IMR-90 (cell line): Measurements from ENCODE around the gene GRM4. TPM values are rescaled to one million over a fixed set of nuclear protein-coding genes. Genes with fewer than 3 reads are reported as not detected.

Experiments
- ATAC-seq: fragments of 200-7000 bp; cut with Tn5 transposase; 2 replicates; pipeline ENCODE4 v1.9.1; 2020; ENCODE audit warnings: low read depth, mild to moderate bottlenecking, moderate library complexity
- BruUV-seq: library from RNA; stranded (reverse); fragments of 400-500 nt; replicated peaks from 2 replicates; lab custom pipeline; 2021; lab: Mats Ljungman, UMichigan
- CTCF ChIA-PET: fragments of 300-600 bp; formaldehyde crosslinking; extraction: SDS; loops from one replicate; lab custom pipeline; 2021; ENCODE audit warnings: antibody characterized with exemption; lab: Yijun Ruan, JAX
- POLR2A ChIA-PET: fragments of 300-600 bp; sonication (Branson Sonifier 250); formaldehyde crosslinking; loops from one replicate; lab custom pipeline; 2022; ENCODE audit warnings: antibody characterized with exemption; ENCODE audit not compliant: unreplicated experiment; lab: Charles Lee
- DNase-seq: peaks from one replicate; pipeline ENCODE4 v3.0.0; 2013
- H2AFZ ChIP-seq: replicated peaks from 2 replicates; pipeline ENCODE3; 2013; ENCODE audit warnings: low read length, mild to moderate bottlenecking; ENCODE audit not compliant: poor library complexity
- H2AK5ac ChIP-seq: 2 replicates; pipeline ENCODE4 v1.6.1; 2013; ENCODE audit warnings: low read depth, low read length, inconsistent platforms
- H2AK9ac ChIP-seq: replicated peaks from 2 replicates; pipeline ENCODE3; 2013; ENCODE audit warnings: mild to moderate bottlenecking, low read depth, low read length, moderate library complexity; ENCODE audit not compliant: poor library complexity
- H2BK120ac ChIP-seq: 2 replicates; pipeline ENCODE4 v1.6.1; 2013; ENCODE audit warnings: low read depth, low read length, inconsistent platforms
- H2BK15ac ChIP-seq: 3 replicates; pipeline ENCODE4 v1.6.1; 2013; ENCODE audit warnings: low read depth, low read length, inconsistent platforms
- H2BK20ac ChIP-seq: 2 replicates; pipeline ENCODE4 v1.6.1; 2013; ENCODE audit warnings: low read depth, mild to moderate bottlenecking, inconsistent platforms, low read length, moderate library complexity
- H2BK5ac ChIP-seq: 2 replicates; pipeline ENCODE4 v1.6.1; 2013; ENCODE audit warnings: mild to moderate bottlenecking, low read depth, low read length, inconsistent platforms; ENCODE audit not compliant: poor library complexity, severe bottlenecking
- H3K14ac ChIP-seq: replicated peaks from 2 replicates; pipeline ENCODE4 v1.6.1; 2013; ENCODE audit warnings: low read depth, low read length, inconsistent platforms
- H3K18ac ChIP-seq: 2 replicates; pipeline ENCODE4 v1.6.1; 2013; ENCODE audit warnings: low read depth, low read length, control low read depth
- H3K23ac ChIP-seq: 2 replicates; pipeline ENCODE4 v1.6.1; 2013; ENCODE audit warnings: low read depth, low read length, inconsistent platforms
- H3K27ac ChIP-seq: 2 replicates; pipeline ENCODE4 v1.5.1; 2013; ENCODE audit warnings: mild to moderate bottlenecking, control low read depth, low read length; ENCODE audit not compliant: insufficient read depth
- H3K27me3 ChIP-seq: 2 replicates; pipeline ENCODE4 v1.6.1; 2013; ENCODE audit warnings: low read length; ENCODE audit not compliant: control insufficient read depth, insufficient read depth
- H3K36me3 ChIP-seq: 2 replicates; pipeline ENCODE4 v1.6.1; 2013; ENCODE audit warnings: low read length, mixed read lengths; ENCODE audit not compliant: control insufficient read depth, insufficient read depth
- H3K4ac ChIP-seq: 2 replicates; pipeline ENCODE4 v1.6.1; 2013; ENCODE audit warnings: low read depth, low read length, inconsistent platforms
- H3K4me1 ChIP-seq: 2 replicates; pipeline ENCODE4 v1.6.1; 2013; ENCODE audit warnings: low read length, mixed read lengths; ENCODE audit not compliant: control insufficient read depth, insufficient read depth
- H3K4me2 ChIP-seq: 2 replicates; pipeline ENCODE4 v1.6.1; 2013; ENCODE audit warnings: low read depth, mild to moderate bottlenecking, control low read depth, low read length, moderate library complexity
- H3K4me3 ChIP-seq: 2 replicates; pipeline ENCODE4 v1.5.1; 2013; ENCODE audit warnings: low read depth, mild to moderate bottlenecking, control low read depth, low read length, moderate library complexity; ENCODE audit not compliant: insufficient read depth
- H3K56ac ChIP-seq: 2 replicates; pipeline ENCODE4 v1.6.1; 2013; ENCODE audit warnings: low read length, inconsistent platforms; ENCODE audit not compliant: insufficient read depth; ENCODE audit errors: extremely low read depth
- H3K79me1 ChIP-seq, 2 experiments: 2 replicates each; pipeline ENCODE4 v1.6.1; 2013; ENCODE audit warnings: low read length in 2 of 2, inconsistent platforms in 1 of 2, low read depth in 1 of 2
- H3K9ac ChIP-seq: 2 replicates; pipeline ENCODE4 v1.6.1; 2013; ENCODE audit warnings: low read depth, low read length, control low read depth
- H3K9me1 ChIP-seq: 2 replicates; pipeline ENCODE4 v1.6.1; 2013; ENCODE audit warnings: low read length, inconsistent platforms; ENCODE audit not compliant: insufficient read depth
- H3K9me3 ChIP-seq: 2 replicates; pipeline ENCODE4 v1.6.1; 2013; ENCODE audit warnings: low read length; ENCODE audit not compliant: control insufficient read depth, insufficient read depth
- H4K20me1 ChIP-seq: 2 replicates; pipeline ENCODE4 v1.6.1; 2013; ENCODE audit warnings: low read length, inconsistent platforms; ENCODE audit not compliant: insufficient read depth
- H4K5ac ChIP-seq: 2 replicates; pipeline ENCODE4 v1.6.1; 2013; ENCODE audit warnings: mild to moderate bottlenecking, low read depth, low read length, control low read depth
- H4K8ac ChIP-seq, 2 experiments: 2 replicates each; pipeline ENCODE4 v1.6.1; 2013; ENCODE audit warnings: low read depth in 2 of 2, low read length in 2 of 2, control low read depth in 1 of 2, inconsistent platforms in 1 of 2
- H4K91ac ChIP-seq: 2 replicates; pipeline ENCODE4 v1.6.1; 2013; ENCODE audit warnings: low read depth, low read length, inconsistent platforms; ENCODE audit not compliant: insufficient read depth
- BHLHE40 ChIP-seq: fragments of 150-350 bp; IDR thresholded peaks from 2 replicates; pipeline ENCODE4 v1.6.1; 2016; ENCODE audit warnings: mild to moderate bottlenecking, low read depth, low read length
- CEBPB ChIP-seq: IDR thresholded peaks from 2 replicates; pipeline ENCODE4 v1.6.1; 2012; ENCODE audit warnings: low read depth, low read length, improper control_type of control experiment
- CHD1 ChIP-seq: IDR thresholded peaks from 2 replicates; pipeline ENCODE4 v1.6.1; 2012; ENCODE audit warnings: low read depth, low read length, improper control_type of control experiment
- FOS ChIP-seq: fragments of 150-350 bp; IDR thresholded peaks from 2 replicates; pipeline ENCODE4 v1.6.1; 2016; ENCODE audit warnings: low read depth, low read length
- MAFK ChIP-seq: IDR thresholded peaks from 2 replicates; pipeline ENCODE4 v1.6.1; 2012; ENCODE audit warnings: low read depth, low read length, improper control_type of control experiment
- MAZ ChIP-seq: IDR thresholded peaks from 2 replicates; pipeline ENCODE4 v1.6.1; 2012; ENCODE audit warnings: low read depth, mild to moderate bottlenecking, low read length, improper control_type of control experiment, moderate library complexity, borderline replicate concordance
- MXI1 ChIP-seq: IDR thresholded peaks from 2 replicates; pipeline ENCODE4 v1.6.1; 2012; ENCODE audit warnings: low read depth, mild to moderate bottlenecking, low read length, moderate library complexity, borderline replicate concordance
- NFE2L2 ChIP-seq: fragments of 150-350 bp; IDR thresholded peaks from 2 replicates; pipeline ENCODE4 v1.6.1; 2016; ENCODE audit warnings: low read depth, mild to moderate bottlenecking, low read length
- POLR2A ChIP-seq: IDR thresholded peaks from 2 replicates; pipeline ENCODE4 v1.6.1; 2012; ENCODE audit warnings: mild to moderate bottlenecking, low read depth, low read length
- RAD21 ChIP-seq: IDR thresholded peaks from 2 replicates; pipeline ENCODE4 v1.6.1; 2012; ENCODE audit warnings: low read length, improper control_type of control experiment
- RCOR1 ChIP-seq: IDR thresholded peaks from 2 replicates; pipeline ENCODE4 v1.6.1; 2012; ENCODE audit warnings: mild to moderate bottlenecking, low read length, improper control_type of control experiment; ENCODE audit not compliant: insufficient replicate concordance
- RFX5 ChIP-seq: IDR thresholded peaks from 2 replicates; pipeline ENCODE4 v1.8.0; 2012; ENCODE audit warnings: low read depth, mild to moderate bottlenecking, low read length, moderate library complexity
- SMC3 ChIP-seq: fragments of 150-350 bp; IDR thresholded peaks from 2 replicates; pipeline ENCODE4 v1.6.1; 2016; ENCODE audit warnings: low read depth, mild to moderate bottlenecking, antibody characterized with exemption, low read length, moderate library complexity
- WGBS, 2 experiments: methylation state at CpG; one replicate each; pipeline versions ENCODE4 v1.1.5 to v1.1.7; 2013; ENCODE audit warnings: missing lambda C conversion rate in 2 of 2; ENCODE audit not compliant: insufficient read length in 1 of 2; ENCODE audit errors: extremely low coverage in 2 of 2; 5-methylcytosine and 5-hydroxymethylcytosine counted together
- dilution Hi-C: fragments of 300-500 bp; cut with HindIII; formaldehyde crosslinking; loops from one replicate; pipeline ENCODE4 v1.14.3; 2018; ENCODE audit warnings: low sequenced_read_pairs; ENCODE audit not compliant: unreplicated experiment
- in situ Hi-C: fragments of 300-500 bp; cut with MboI; formaldehyde crosslinking; loops from 3 replicates; pipeline ENCODE4 v1.14.3; 2019; ENCODE audit warnings: low sequenced_read_pairs, inconsistent platforms, mixed read lengths
- intact Hi-C: fragments of 100-400 bp; cut with micrococcal nuclease; formaldehyde crosslinking; loops from 2 replicates; pipeline ENCODE4 v1.10.0; 2022
- polyA plus RNA-seq, 3 experiments: library from polyadenylated mRNA; depleted of rRNA; stranded (reverse); fragments of >200 nt; gene quantifications; 2 replicates each; pipeline ENCODE4 v1.2.3, GENCODE V29; 2012; ENCODE audit warnings: low replicate concordance in 1 of 3
- total RNA-seq: library from RNA; depleted of rRNA; stranded (reverse); fragments of >200 nt; gene quantifications from 2 replicates; pipeline ENCODE4 v1.2.3, GENCODE V29; 2012
- TF ChIP-seq, protein P1 (sequence below): fragments of 150-350 bp; IDR thresholded peaks from 2 replicates; pipeline ENCODE4 v1.6.1; 2016; ENCODE audit warnings: low read depth, mild to moderate bottlenecking, low read length, moderate library complexity, borderline replicate concordance
- TF ChIP-seq, protein P2 (sequence below): fragments of 150-350 bp; IDR thresholded peaks from 2 replicates; pipeline ENCODE4 v1.6.1; 2017; ENCODE audit warnings: mild to moderate bottlenecking, antibody characterized with exemption, low read length, low read depth

GRM4 gene
- total and polyA plus RNA-seq, 2 of the 4 experiments (the other 2 are of a cell fraction): 0.02 TPM; not detected in 1

GRCh38 chr6:34052071-34052825, 93.6 kb downstream of the GRM4 start (continued):
- TF ChIP-seq FOS: no peak

- no TSS peak for BruUV-seq
- H3K9ac ChIP-seq: no peak overlapping the region
- intact Hi-C loops: no loop called here
- H3K4ac ChIP-seq: no peak overlapping the region
- in situ Hi-C loops: no loop called here
- no peaks in the 10 kb centered on the region for H3K4me1 ChIP-seq
- H2AK9ac ChIP-seq: no peak overlapping the region
- no peak for ATAC-seq
- H3K18ac ChIP-seq: no peak overlapping the region
- H3K14ac ChIP-seq: no peak overlapping the region
- no peak for DNase-seq
- no peak overlapping the region for H3K4me2 ChIP-seq
- H2BK15ac ChIP-seq: no peak overlapping the region
- dilution Hi-C loops: no loop called here
- no peak overlapping the region for H3K4me3 ChIP-seq
- ChIA-PET POLR2A (no interaction called here), CTCF (no interaction called here)
- H3K9me1 ChIP-seq: no peaks in the 10 kb centered on the region
- H3K56ac ChIP-seq: no peak overlapping the region
- no peaks in the 10 kb centered on the region for H3K79me1 ChIP-seq
- no peak overlapping the region for H2BK120ac ChIP-seq
- peaks cover 57% of the 10 kb centered on the region for H3K27me3 ChIP-seq
- H3K23ac ChIP-seq: no peak overlapping the region
- H2BK20ac ChIP-seq: no peak overlapping the region
- H4K20me1 ChIP-seq: no peaks in the 10 kb centered on the region
- H4K8ac ChIP-seq: no peak overlapping the region
- H4K5ac ChIP-seq: no peak overlapping the region
- no peaks in the 10 kb centered on the region for H3K36me3 ChIP-seq
- no peak overlapping the region for H2BK5ac ChIP-seq
- no CpG with 5 or more reads among the region's 8 CpGs for WGBS, 2 experiments
- H3K9me3 ChIP-seq: no peaks in the 10 kb centered on the region
- no peak overlapping the region for H4K91ac ChIP-seq
- H2AFZ ChIP-seq: no peak overlapping the region
- no peak overlapping the region for H3K27ac ChIP-seq
- H2AK5ac ChIP-seq: no peak overlapping the region
- TF ChIP-seq MXI1: no peak
- no peak for TF ChIP-seq NFE2L2
- no peak for TF ChIP-seq RCOR1
- no peak for TF ChIP-seq RFX5
- no peak for TF ChIP-seq RAD21
- TF ChIP-seq SMC3: no peak
- no peak for TF ChIP-seq CHD1
- TF ChIP-seq MAZ: no peak
- TF ChIP-seq CEBPB: no peak
- TF ChIP-seq, protein P1, sequence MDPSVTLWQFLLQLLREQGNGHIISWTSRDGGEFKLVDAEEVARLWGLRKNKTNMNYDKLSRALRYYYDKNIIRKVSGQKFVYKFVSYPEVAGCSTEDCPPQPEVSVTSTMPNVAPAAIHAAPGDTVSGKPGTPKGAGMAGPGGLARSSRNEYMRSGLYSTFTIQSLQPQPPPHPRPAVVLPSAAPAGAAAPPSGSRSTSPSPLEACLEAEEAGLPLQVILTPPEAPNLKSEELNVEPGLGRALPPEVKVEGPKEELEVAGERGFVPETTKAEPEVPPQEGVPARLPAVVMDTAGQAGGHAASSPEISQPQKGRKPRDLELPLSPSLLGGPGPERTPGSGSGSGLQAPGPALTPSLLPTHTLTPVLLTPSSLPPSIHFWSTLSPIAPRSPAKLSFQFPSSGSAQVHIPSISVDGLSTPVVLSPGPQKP: no peak
- TF ChIP-seq MAFK: no peak
- TF ChIP-seq, protein P2, sequence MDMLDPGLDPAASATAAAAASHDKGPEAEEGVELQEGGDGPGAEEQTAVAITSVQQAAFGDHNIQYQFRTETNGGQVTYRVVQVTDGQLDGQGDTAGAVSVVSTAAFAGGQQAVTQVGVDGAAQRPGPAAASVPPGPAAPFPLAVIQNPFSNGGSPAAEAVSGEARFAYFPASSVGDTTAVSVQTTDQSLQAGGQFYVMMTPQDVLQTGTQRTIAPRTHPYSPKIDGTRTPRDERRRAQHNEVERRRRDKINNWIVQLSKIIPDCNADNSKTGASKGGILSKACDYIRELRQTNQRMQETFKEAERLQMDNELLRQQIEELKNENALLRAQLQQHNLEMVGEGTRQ: no peak
- no peak for TF ChIP-seq POLR2A
- TF ChIP-seq BHLHE40: no peak
Observed at GRCh38 chr6:34051331-34051919, 94.5 kb downstream of the GRM4 start.
